Testis (tissue), 3 donors: Measurements from ENCODE around the gene HTR3D. TPM values are rescaled to one million over a fixed set of nuclear protein-coding genes. Genes with fewer than 3 reads are reported as not detected.

Source experiments
- DNase-seq: peaks from one replicate; pipeline ENCODE4 v3.0.0-alpha.2; 2019
- H3K27ac ChIP-seq, 2 donors: fragments of 200-600 bp; sonication (generic); one replicate each; pipeline ENCODE4 v1.5.1; 2019
- H3K27me3 ChIP-seq: fragments of 200-600 bp; sonication (generic); one replicate; pipeline ENCODE4 v1.5.1; 2019
- H3K36me3 ChIP-seq: fragments of 200-600 bp; sonication (generic); one replicate; pipeline ENCODE4 v1.5.1; 2017; ENCODE audit warnings: low read depth; ENCODE audit errors: missing control alignments
- H3K4me1 ChIP-seq: fragments of 200-600 bp; sonication (generic); one replicate; pipeline ENCODE4 v1.5.1; 2019
- H3K4me3 ChIP-seq, 2 donors: fragments of 200-600 bp; sonication (generic); one replicate each; pipeline ENCODE4 v1.5.1; 2017 to 2019
- H3K9me3 ChIP-seq: fragments of 200-600 bp; sonication (generic); one replicate; pipeline ENCODE4 v1.5.1; 2017
- CTCF ChIP-seq, 3 experiments: fragments of 450-650 bp in 2 of 3; fragments of 200-600 bp in 1 of 3; sonication (generic) in 1 of 3; IDR thresholded peaks; one replicate each; pipeline ENCODE4 v1.5.1; 2016 to 2019; ENCODE audit warnings: antibody characterized with exemption in 3 of 3, mild to moderate bottlenecking in 2 of 3, moderate library complexity in 1 of 3
- POLR2A ChIP-seq: fragments of 450-650 bp; IDR thresholded peaks from one replicate; pipeline ENCODE4 v1.6.1; 2017; ENCODE audit warnings: antibody characterized with exemption, mild to moderate bottlenecking, moderate library complexity
- WGBS, 2 donors: methylation state at CpG; one replicate each; pipeline ENCODE4 v1.1.5; 2018; 5-methylcytosine and 5-hydroxymethylcytosine counted together
- intact Hi-C: fragments of 100-400 bp; cut with DNase I; formaldehyde crosslinking; loops from one replicate; pipeline ENCODE4 v1.15.1; 2023; ENCODE audit warnings: low total_unique reads
- polyA plus RNA-seq: library from polyadenylated mRNA; stranded (reverse); fragments of 350-450 nt; fragmentation: Illumina TruSeq; extraction: RNeasy Lipid Tissue Mini Kit (QIAGEN cat#74804); gene quantifications from one replicate; pipeline ENCODE4 v1.2.3, GENCODE V29; 2014; ENCODE audit warnings: low read depth, low replicate concordance; ENCODE audit not compliant: insufficient read depth
- total RNA-seq, 2 donors: library from RNA; depleted of rRNA; stranded (reverse); fragments of >200 nt; gene quantifications; one replicate each; pipeline ENCODE4 v1.2.3, GENCODE V29; 2016

The HTR3D gene
- total and polyA plus RNA-seq, 3 donors from 2014 or later: not detected

DNA sequence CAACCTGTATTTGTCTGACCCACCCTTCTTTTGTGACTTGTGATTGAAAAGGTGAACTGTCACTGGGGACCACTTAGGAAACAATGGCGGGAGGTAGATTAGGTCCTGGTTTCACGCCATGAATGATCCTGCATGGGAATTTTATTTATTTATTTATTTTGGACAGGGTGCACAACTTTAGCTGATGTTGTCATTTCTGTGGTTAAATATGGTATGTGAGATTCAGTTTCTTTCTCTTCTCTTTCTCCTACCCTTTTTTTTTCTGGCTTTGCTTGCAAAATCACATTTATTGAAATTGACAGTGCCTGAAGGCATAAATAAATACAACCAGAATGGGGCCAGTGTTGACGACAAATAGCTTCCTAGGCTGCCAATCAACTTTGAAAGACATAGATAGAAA, 47.3 kb downstream of the HTR3D start:
- H3K27me3 ChIP-seq: no peaks in the 10 kb centered on the region
- H3K9me3 ChIP-seq: no peaks in the 10 kb centered on the region
- H3K4me3 ChIP-seq: no peak overlapping the region
- intact Hi-C loops: no loop called here
- 90 to 92% methylated on average over 3 of the region's 3 CpGs for WGBS, 2 donors
- DNase-seq: no peak
- H3K4me1 ChIP-seq: no peaks in the 10 kb centered on the region
- H3K27ac ChIP-seq: no peak overlapping the region
- no peaks in the 10 kb centered on the region for H3K36me3 ChIP-seq
- TF ChIP-seq POLR2A: no peak
- TF ChIP-seq CTCF (IDR thresholded peaks at IDR 0.05): no peak

DNA sequence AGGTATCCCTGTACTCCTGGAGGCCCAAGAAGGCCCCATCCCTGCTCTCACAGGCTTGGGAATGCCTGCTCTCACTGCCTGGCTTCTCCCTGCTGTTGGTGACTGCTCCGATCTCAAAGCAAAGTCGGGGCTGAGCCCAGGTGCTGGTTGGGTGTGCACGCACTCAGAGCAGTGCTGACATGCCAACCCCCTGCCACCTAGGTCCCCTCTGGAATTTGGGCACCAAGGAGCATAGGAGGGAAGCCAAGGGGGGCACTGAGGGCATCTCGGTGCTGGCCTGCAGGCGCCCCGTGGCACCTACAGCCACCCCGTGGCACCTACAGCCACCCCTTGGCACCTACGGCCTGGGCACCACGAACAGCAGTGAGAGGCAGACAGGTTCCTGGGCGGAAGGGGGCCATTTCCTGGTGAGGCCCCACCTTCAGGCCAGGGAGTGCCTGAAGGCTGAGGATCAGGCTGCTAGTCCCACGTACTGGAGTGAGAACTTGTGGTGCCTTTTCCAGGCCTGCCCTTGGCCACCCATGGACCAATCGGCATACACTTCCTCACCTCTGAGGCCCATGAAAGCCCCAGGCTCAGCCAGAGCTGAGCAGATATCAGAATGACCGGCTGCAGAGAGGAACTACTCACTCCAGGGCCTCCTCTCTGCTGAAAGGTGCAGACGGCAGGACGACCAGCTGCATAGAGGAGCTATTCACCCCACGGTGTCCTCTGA, 49.7 kb downstream of the HTR3D start:
- intact Hi-C loops: no loop called here
- TF ChIP-seq CTCF (IDR thresholded peaks at IDR 0.05) (no peak), POLR2A (no peak)
- H3K9me3 ChIP-seq: no peaks in the 10 kb centered on the region
- no peaks in the 10 kb centered on the region for H3K36me3 ChIP-seq
- WGBS, 2 donors: 77 to 93% methylated on average over 5 to 14 of the region's 16 CpGs
- H3K27me3 ChIP-seq: no peaks in the 10 kb centered on the region
- no peak overlapping the region for H3K4me3 ChIP-seq
- H3K27ac ChIP-seq: no peak overlapping the region
- no peaks in the 10 kb centered on the region for H3K4me1 ChIP-seq
- DNase-seq: no peak

GRCh38 chr3:184082034-184082433, 50.5 kb downstream of the HTR3D start:
- intact Hi-C loops: no loop called here
- DNase-seq: no peak
- TF ChIP-seq POLR2A (no peak), CTCF (IDR thresholded peaks at IDR 0.05) (no peak)
- Histone ChIP-seq H3K27ac (no peak overlapping the region), H3K4me3 (no peak overlapping the region), H3K36me3 (no peaks in the 10 kb centered on the region), H3K27me3 (no peaks in the 10 kb centered on the region), H3K4me1 (no peaks in the 10 kb centered on the region), H3K9me3 (no peaks in the 10 kb centered on the region)
- WGBS, 2 donors: 64 to 90% methylated on average over 2 to 8 of the region's 10 CpGs

DNA sequence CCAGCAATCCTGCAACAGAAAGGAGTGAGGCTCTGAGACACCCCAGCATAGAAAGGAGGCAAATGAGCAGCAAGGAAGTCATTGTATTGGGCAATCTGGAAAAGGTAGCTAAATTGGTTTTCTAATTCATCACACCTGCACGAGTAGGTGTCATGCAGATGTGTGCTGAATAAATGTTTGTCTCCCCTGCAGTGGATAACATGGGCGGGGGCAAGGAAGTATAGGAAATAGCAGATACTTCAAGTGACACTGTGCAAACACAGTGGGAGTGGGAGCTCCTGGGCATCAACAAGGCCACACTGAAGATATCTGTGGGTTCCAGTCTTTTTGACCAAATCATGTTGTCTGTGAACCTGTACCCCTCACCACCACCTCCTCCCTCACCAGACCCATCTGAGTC, 50.9 kb downstream of the HTR3D start:
- no peak for DNase-seq
- H3K4me3 ChIP-seq: no peak overlapping the region
- H3K27me3 ChIP-seq: no peaks in the 10 kb centered on the region
- H3K27ac ChIP-seq: no peak overlapping the region
- no peak for TF ChIP-seq CTCF (IDR thresholded peaks at IDR 0.05)
- no peak for TF ChIP-seq POLR2A
- no peaks in the 10 kb centered on the region for H3K4me1 ChIP-seq
- H3K36me3 ChIP-seq: no peaks in the 10 kb centered on the region
- WGBS, 2 donors: 78 to 80% methylated on average over 2 of the region's 2 CpGs
- no peaks in the 10 kb centered on the region for H3K9me3 ChIP-seq
- intact Hi-C loops: no loop called here

DNA sequence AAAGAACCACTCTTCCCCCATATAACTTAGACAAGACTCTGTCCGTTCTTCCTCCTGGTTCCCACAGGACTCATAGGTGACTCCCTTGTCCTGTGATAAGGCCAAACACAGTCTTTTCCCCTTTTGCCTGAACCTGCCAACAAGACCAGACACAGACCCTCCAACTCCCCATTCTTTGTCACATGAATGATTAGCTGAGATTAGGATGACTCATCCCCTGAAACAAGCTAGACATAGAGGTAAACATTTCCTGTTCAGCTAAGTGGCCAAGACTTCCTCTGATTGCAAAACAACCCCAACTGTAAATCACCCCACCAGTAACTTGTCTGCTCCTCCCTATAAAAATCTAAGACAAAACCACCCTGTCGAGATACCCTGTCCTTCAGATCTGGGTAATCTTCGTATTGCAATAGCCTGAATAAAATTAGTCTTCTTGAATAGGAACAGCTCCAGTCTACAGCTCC, 53.9 kb downstream of the HTR3D start:
- no peaks in the 10 kb centered on the region for H3K36me3 ChIP-seq
- no peak overlapping the region for H3K4me3 ChIP-seq
- DNase-seq: no peak
- no peaks in the 10 kb centered on the region for H3K27me3 ChIP-seq
- H3K27ac ChIP-seq: no peak overlapping the region
- no peaks in the 10 kb centered on the region for H3K9me3 ChIP-seq
- no peaks in the 10 kb centered on the region for H3K4me1 ChIP-seq
- no peak for TF ChIP-seq CTCF (IDR thresholded peaks at IDR 0.05)
- WGBS, 2 donors: 59 to 63% methylated on average over 3 of the region's 3 CpGs
- intact Hi-C loops: no loop called here
